ENCODE results near the gene MBD3L5.
"Not testable (repeated sequence)": the region's sequence is repeated elsewhere in the genome, so short reads cannot be mapped to it uniquely, and the experiment has no call there.

Gene MBD3L5

DNA sequence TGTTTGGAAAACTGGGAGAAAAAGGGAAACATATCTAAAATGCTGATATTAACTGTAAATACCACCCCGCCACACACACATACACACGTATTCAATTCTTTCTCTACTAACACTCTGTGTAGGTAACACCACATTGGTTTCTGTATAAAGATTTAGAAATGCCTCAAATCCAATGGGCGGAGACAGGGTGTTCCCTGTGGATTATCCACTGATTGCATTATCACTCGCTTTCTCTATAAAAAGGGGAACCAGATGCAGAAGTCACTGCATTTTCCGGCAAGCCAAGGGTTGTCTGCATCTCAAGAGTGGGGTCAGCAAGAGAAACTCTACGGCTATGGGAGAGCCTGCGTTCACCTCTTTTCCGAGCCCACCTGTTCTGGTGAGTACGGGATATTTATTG, at the start of gene MBD3L5:
MBD3L5 (plus strand) TSS at position 301 of the 400 bp plus-strand sequence; CDS start at position 335, 34 bp downstream.
- H4K20me1 ChIP-seq (ENCODE audit: insufficient read depth, low read length); H3K9ac ChIP-seq (ENCODE audit: low read length); H3K4me2 ChIP-seq (ENCODE audit: low read depth, low read length); H3F3A ChIP-seq (ENCODE audit: insufficient read depth, low read length); H3K4me3 ChIP-seq (ENCODE audit: low read length); H3K79me2 ChIP-seq (ENCODE audit: low read length); H3K4me1 ChIP-seq (ENCODE audit: low read length); DNase-seq; H2AFZ ChIP-seq (ENCODE audit: low read length); H3K27me3 ChIP-seq (replicated peaks; ENCODE audit: insufficient read depth, low read length); H3K27ac ChIP-seq (ENCODE audit: low read length); H3K9me3 ChIP-seq (replicated peaks; ENCODE audit: insufficient read depth, low read length); H3K36me3 ChIP-seq (replicated peaks; ENCODE audit: insufficient read depth, low read length); H3K9me2 ChIP-seq (replicated peaks; ENCODE audit: insufficient read depth, low read length): not testable (repeated sequence)

- no peak for DNase-seq
- Histone ChIP-seq H2AFZ (ENCODE audit: low read length) (no peak overlapping the region), H3K9ac (ENCODE audit: low read length) (no peak overlapping the region), H3K9me2 (replicated peaks; ENCODE audit: insufficient read depth, low read length) (no peaks in the 10 kb centered on the region), H3K27me3 (replicated peaks; ENCODE audit: insufficient read depth, low read length) (peaks cover 69% of the 10 kb centered on the region), H3K4me1 (ENCODE audit: low read length) (no peaks in the 10 kb centered on the region), H3K36me3 (replicated peaks; ENCODE audit: insufficient read depth, low read length) (no peaks in the 10 kb centered on the region), H3K79me2 (ENCODE audit: low read length) (no peaks in the 10 kb centered on the region), H3K27ac (ENCODE audit: low read length) (no peak overlapping the region), H4K20me1 (ENCODE audit: insufficient read depth, low read length) (no peaks in the 10 kb centered on the region), H3K4me3 (ENCODE audit: low read length) (no peak overlapping the region), H3F3A (ENCODE audit: insufficient read depth, low read length) (no peaks in the 10 kb centered on the region), H3K4me2 (ENCODE audit: low read depth, low read length) (no peak overlapping the region), H3K9me3 (replicated peaks; ENCODE audit: insufficient read depth, low read length) (no peaks in the 10 kb centered on the region)
- TF ChIP-seq EZH2phosphoT487 (IDR thresholded peaks at IDR 0.05; ENCODE audit: low read length) (no peak), EZH2 (optimal IDR thresholded peaks at IDR 0.05; ENCODE audit: low read depth, low read length) (no peak)
Observed at GRCh38 chr19:6983448-6983847, 46.9 kb upstream of the MBD3L5 start.

DNA sequence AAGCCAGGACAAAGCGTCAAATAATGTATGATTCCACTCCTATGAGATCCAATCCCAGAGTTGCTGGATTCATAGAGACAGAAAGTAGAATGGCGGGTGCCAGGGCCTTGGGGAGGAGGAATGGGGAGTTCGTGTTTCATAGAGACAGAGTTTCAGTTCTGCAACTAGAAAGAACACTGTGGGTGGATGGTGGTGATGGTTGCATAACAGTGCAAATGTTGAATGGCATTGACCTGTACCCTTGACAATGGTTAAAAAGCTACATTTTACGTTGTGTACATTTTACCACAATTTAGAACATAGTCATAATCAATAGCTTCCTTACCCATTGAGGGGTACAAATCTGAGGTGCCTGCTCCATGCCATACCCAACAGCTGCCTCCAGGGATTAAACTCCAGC, 42.5 kb upstream of the MBD3L5 start:
- Histone ChIP-seq H2AFZ (ENCODE audit: low read length) (no peak overlapping the region), H4K20me1 (ENCODE audit: insufficient read depth, low read length) (no peaks in the 10 kb centered on the region), H3K4me2 (ENCODE audit: low read depth, low read length) (no peak overlapping the region), H3K27ac (ENCODE audit: low read length) (no peak overlapping the region), H3K9me3 (replicated peaks; ENCODE audit: insufficient read depth, low read length) (no peaks in the 10 kb centered on the region), H3K36me3 (replicated peaks; ENCODE audit: insufficient read depth, low read length) (no peaks in the 10 kb centered on the region), H3F3A (ENCODE audit: insufficient read depth, low read length) (no peaks in the 10 kb centered on the region), H3K9me2 (replicated peaks; ENCODE audit: insufficient read depth, low read length) (no peaks in the 10 kb centered on the region), H3K4me3 (ENCODE audit: low read length) (no peak overlapping the region), H3K9ac (ENCODE audit: low read length) (no peak overlapping the region), H3K79me2 (ENCODE audit: low read length) (no peaks in the 10 kb centered on the region), H3K27me3 (replicated peaks; ENCODE audit: insufficient read depth, low read length) (peaks cover 70% of the 10 kb centered on the region), H3K4me1 (ENCODE audit: low read length) (no peaks in the 10 kb centered on the region)
- DNase-seq: no peak
- TF ChIP-seq EZH2 (optimal IDR thresholded peaks at IDR 0.05; ENCODE audit: low read depth, low read length) (no peak), EZH2phosphoT487 (IDR thresholded peaks at IDR 0.05; ENCODE audit: low read length) (no peak), CTCF (IDR thresholded peaks at IDR 0.05; ENCODE audit: low read length) (no peak)

DNA sequence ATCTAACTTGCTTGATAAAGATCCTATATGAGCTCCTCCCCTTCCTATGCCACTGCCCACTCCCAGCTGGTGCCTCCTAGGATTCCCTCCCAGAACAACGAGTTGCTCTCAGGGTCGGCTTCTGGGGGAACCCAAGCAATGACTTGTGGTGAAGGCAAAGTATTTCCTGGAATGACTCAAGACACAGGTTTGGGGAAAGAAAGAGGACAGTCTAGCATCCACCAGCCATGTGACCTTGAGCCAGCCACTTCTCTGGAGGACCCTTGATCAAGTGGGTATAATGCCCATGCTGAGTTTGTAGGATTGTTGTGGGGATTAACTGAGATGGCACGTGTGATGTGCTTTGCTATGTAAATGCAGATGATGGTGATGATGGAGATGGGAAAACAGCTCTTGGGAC, 42.1 kb upstream of the MBD3L5 start:
- H3K79me2 ChIP-seq (ENCODE audit: low read length): no peaks in the 10 kb centered on the region
- no peak for DNase-seq
- no peaks in the 10 kb centered on the region for H3K9me3 ChIP-seq (replicated peaks; ENCODE audit: insufficient read depth, low read length)
- no peak overlapping the region for H2AFZ ChIP-seq (ENCODE audit: low read length)
- no peaks in the 10 kb centered on the region for H3K4me1 ChIP-seq (ENCODE audit: low read length)
- H3K27ac ChIP-seq (ENCODE audit: low read length): no peak overlapping the region
- no peak for TF ChIP-seq EZH2 (optimal IDR thresholded peaks at IDR 0.05; ENCODE audit: low read depth, low read length)
- TF ChIP-seq CTCF (IDR thresholded peaks at IDR 0.05; ENCODE audit: low read length): no peak
- no peak for TF ChIP-seq EZH2phosphoT487 (IDR thresholded peaks at IDR 0.05; ENCODE audit: low read length)
- H4K20me1 ChIP-seq (ENCODE audit: insufficient read depth, low read length): no peaks in the 10 kb centered on the region
- no peaks in the 10 kb centered on the region for H3K36me3 ChIP-seq (replicated peaks; ENCODE audit: insufficient read depth, low read length)
- H3K4me3 ChIP-seq (ENCODE audit: low read length): no peak overlapping the region
- no peak overlapping the region for H3K4me2 ChIP-seq (ENCODE audit: low read depth, low read length)
- H3K9ac ChIP-seq (ENCODE audit: low read length): no peak overlapping the region
- no peaks in the 10 kb centered on the region for H3F3A ChIP-seq (ENCODE audit: insufficient read depth, low read length)
- no peaks in the 10 kb centered on the region for H3K9me2 ChIP-seq (replicated peaks; ENCODE audit: insufficient read depth, low read length)
- H3K27me3 ChIP-seq (replicated peaks; ENCODE audit: insufficient read depth, low read length): peaks cover 67% of the 10 kb centered on the region

Measured in MM.1S (cell line).